ENCODE results near the gene TBC1D4.

Gene TBC1D4

GRCh38 chr13:75482070-75482819, at the start of gene TBC1D4:
Gene TBC1D4, minus strand, starts transcription at chr13:75482169. Its CDS starts 402 bp downstream, at chr13:75481767.
- TF ChIP-seq ZNF274 (IDR thresholded peaks at IDR 0.05; ENCODE audit: low read depth, low read length) = no peak
- peak within 1 kb of the TSS; percentile 64 for H3K4me3 ChIP-seq (ENCODE audit: low read length)

- no peak overlapping the region for H3K4me3 ChIP-seq (ENCODE audit: low read length)
- TF ChIP-seq ZNF274 (IDR thresholded peaks at IDR 0.05; ENCODE audit: low read depth, low read length) = no peak
Observed at GRCh38 chr13:75530549-75530961, 48.6 kb upstream of the TBC1D4 start.

- no peak overlapping the region for H3K4me3 ChIP-seq (ENCODE audit: low read length)
Observed at GRCh38 chr13:75521956-75522355, 40.0 kb upstream of the TBC1D4 start.

GRCh38 chr13:75518439-75519088, 36.6 kb upstream of the TBC1D4 start:
- TF ChIP-seq ZNF274 (IDR thresholded peaks at IDR 0.05; ENCODE audit: low read depth, low read length) = no peak
- H3K4me3 ChIP-seq (ENCODE audit: low read length) = no peak overlapping the region

More at GRCh38 chr13:75521956-75522355, 40.0 kb upstream of the TBC1D4 start:
- TF ChIP-seq ZNF274 (IDR thresholded peaks at IDR 0.05; ENCODE audit: low read depth, low read length) = no peak

GRCh38 chr13:75514080-75514995, 32.4 kb upstream of the TBC1D4 start:
- TF ChIP-seq ZNF274 (IDR thresholded peaks at IDR 0.05; ENCODE audit: low read depth, low read length) = no peak
- H3K4me3 ChIP-seq (ENCODE audit: low read length) = no peak overlapping the region

- no peak for TF ChIP-seq ZNF274 (IDR thresholded peaks at IDR 0.05; ENCODE audit: low read depth, low read length)
- H3K4me3 ChIP-seq (ENCODE audit: low read length) = no peak overlapping the region
Observed at GRCh38 chr13:75513271-75513670, 31.3 kb upstream of the TBC1D4 start.

GRCh38 chr13:75512253-75512652, 30.3 kb upstream of the TBC1D4 start:
- H3K4me3 ChIP-seq (ENCODE audit: low read length) = no peak overlapping the region
- no peak for TF ChIP-seq ZNF274 (IDR thresholded peaks at IDR 0.05; ENCODE audit: low read depth, low read length)

GRCh38 chr13:75511051-75511625, 29.2 kb upstream of the TBC1D4 start:
- no peak overlapping the region for H3K4me3 ChIP-seq (ENCODE audit: low read length)
- TF ChIP-seq ZNF274 (IDR thresholded peaks at IDR 0.05; ENCODE audit: low read depth, low read length) = no peak

- H3K4me3 ChIP-seq (ENCODE audit: low read length) = no peak overlapping the region
- TF ChIP-seq ZNF274 (IDR thresholded peaks at IDR 0.05; ENCODE audit: low read depth, low read length) = no peak
Observed at GRCh38 chr13:75508002-75508548, 26.1 kb upstream of the TBC1D4 start.

GRCh38 chr13:75507027-75508001, 25.3 kb upstream of the TBC1D4 start:
- H3K4me3 ChIP-seq (ENCODE audit: low read length) = no peak overlapping the region
- TF ChIP-seq ZNF274 (IDR thresholded peaks at IDR 0.05; ENCODE audit: low read depth, low read length) = no peak

- TF ChIP-seq ZNF274 (IDR thresholded peaks at IDR 0.05; ENCODE audit: low read depth, low read length) = no peak
- no peak overlapping the region for H3K4me3 ChIP-seq (ENCODE audit: low read length)
Observed at GRCh38 chr13:75506018-75506417, 24.0 kb upstream of the TBC1D4 start.

GRCh38 chr13:75505327-75505726, 23.4 kb upstream of the TBC1D4 start:
- H3K4me3 ChIP-seq (ENCODE audit: low read length) = no peak overlapping the region
- TF ChIP-seq ZNF274 (IDR thresholded peaks at IDR 0.05; ENCODE audit: low read depth, low read length) = no peak

GRCh38 chr13:75495938-75496337, 14.0 kb upstream of the TBC1D4 start:
- no peak for TF ChIP-seq ZNF274 (IDR thresholded peaks at IDR 0.05; ENCODE audit: low read depth, low read length)
- no peak overlapping the region for H3K4me3 ChIP-seq (ENCODE audit: low read length)
